CD14-positive monocyte (primary cell): Measurements from ENCODE around the gene LHPP. TPM values are rescaled to one million over a fixed set of nuclear protein-coding genes. Genes with fewer than 3 reads are reported as not detected.
A peak's percentile ranks its signal among the peaks of the same experiment; 100 is the strongest.

Experiments
- DNase-seq, 3 donors: peaks; one replicate each; pipeline ENCODE4 v3.0.0-alpha.2; 2011 to 2022
- H2AFZ ChIP-seq: 2 replicates; pipeline ENCODE4 v1.6.0; 2012; ENCODE audit warnings: mild to moderate bottlenecking, low read depth, low read length, inconsistent platforms; ENCODE audit not compliant: insufficient read depth, poor library complexity, severe bottlenecking
- H3K27ac ChIP-seq, 2 donors: 1 replicate in 1 of 2; 2 replicates in 1 of 2; pipeline ENCODE4 v1.5.1; 2012 to 2013; ENCODE audit warnings: low read length in 2 of 2, control low read depth in 1 of 2, inconsistent platforms in 1 of 2, low read depth in 1 of 2, mild to moderate bottlenecking in 1 of 2
- H3K27me3 ChIP-seq, 2 donors: one replicate each; pipeline versions ENCODE4 v1.6.0 to v1.6.1; 2011 to 2013; ENCODE audit warnings: low read length in 2 of 2; ENCODE audit not compliant: control insufficient read depth in 2 of 2, insufficient read depth in 2 of 2
- H3K36me3 ChIP-seq, 2 donors: replicated peaks in 1 of 2; 1 replicate in 1 of 2; 2 replicates in 1 of 2; pipeline versions ENCODE4 v1.5.1 to v1.6.1; 2012 to 2013; ENCODE audit warnings: low read length in 2 of 2, control low read depth in 1 of 2, inconsistent platforms in 1 of 2, mild to moderate bottlenecking in 1 of 2; ENCODE audit not compliant: insufficient read depth in 2 of 2, control insufficient read depth in 1 of 2
- H3K4me1 ChIP-seq, 2 donors: 1 replicate in 1 of 2; 2 replicates in 1 of 2; pipeline versions ENCODE4 v1.5.1 to v1.6.1; 2012 to 2013; ENCODE audit warnings: low read length in 2 of 2, control low read depth in 1 of 2, inconsistent platforms in 1 of 2, mild to moderate bottlenecking in 1 of 2, moderate library complexity in 1 of 2; ENCODE audit not compliant: insufficient read depth in 2 of 2, control insufficient read depth in 1 of 2
- H3K4me2 ChIP-seq: replicated peaks from 2 replicates; pipeline ENCODE3; 2012; ENCODE audit warnings: low read length, moderate library complexity, mild to moderate bottlenecking; ENCODE audit not compliant: poor library complexity, severe bottlenecking; ENCODE audit errors: extremely low read depth
- H3K4me3 ChIP-seq, 3 experiments: fragments of 200-600 bp in 1 of 3; sonication (generic) in 1 of 3; replicated peaks in 1 of 3; 1 replicate in 2 of 3; 2 replicates in 1 of 3; pipeline ENCODE4 v1.5.1; 2011 to 2013; ENCODE audit warnings: low read length in 3 of 3, mild to moderate bottlenecking in 3 of 3, control low read depth in 2 of 3, low read depth in 2 of 3, inconsistent platforms in 1 of 3, moderate library complexity in 1 of 3
- H3K79me2 ChIP-seq: 2 replicates; pipeline ENCODE4 v1.6.0; 2012; ENCODE audit warnings: mild to moderate bottlenecking, control low read depth, inconsistent platforms, low read length, moderate library complexity; ENCODE audit not compliant: insufficient read depth
- H3K9ac ChIP-seq: 2 replicates; pipeline ENCODE4 v1.6.0; 2017; ENCODE audit warnings: low read length, mild to moderate bottlenecking; ENCODE audit not compliant: insufficient read depth, poor library complexity, severe bottlenecking
- H3K9me3 ChIP-seq, 2 donors: replicated peaks in 1 of 2; 1 replicate in 1 of 2; 2 replicates in 1 of 2; pipeline versions ENCODE4 v1.5.1 to v1.6.1; 2012 to 2013; ENCODE audit warnings: low read length in 2 of 2, control low read depth in 1 of 2; ENCODE audit not compliant: control insufficient read depth in 1 of 2, insufficient read depth in 1 of 2
- H4K20me1 ChIP-seq: 2 replicates; pipeline ENCODE4 v1.6.0; 2012; ENCODE audit warnings: mild to moderate bottlenecking, low read length, control low read depth, moderate library complexity; ENCODE audit not compliant: insufficient read depth
- H3K27ac Mint-ChIP-seq, 7 donors: one replicate each; pipeline ENCODE4 v1.8.0; 2020; ENCODE audit warnings: mild to moderate bottlenecking in 7 of 7, mixed read lengths in 7 of 7, moderate library complexity in 6 of 7, inconsistent platforms in 2 of 7
- H3K27me3 Mint-ChIP-seq, 3 donors: one replicate each; pipeline ENCODE4 v1.8.0; 2021 to 2022; ENCODE audit warnings: low read depth in 3 of 3, mild to moderate bottlenecking in 3 of 3, mixed read lengths in 3 of 3, moderate library complexity in 3 of 3, inconsistent platforms in 1 of 3
- H3K36me3 Mint-ChIP-seq, 2 donors: one replicate each; pipeline ENCODE4 v1.8.0; 2020; ENCODE audit warnings: mixed read lengths in 2 of 2, inconsistent platforms in 1 of 2, mild to moderate bottlenecking in 1 of 2
- H3K4me1 Mint-ChIP-seq: one replicate; pipeline ENCODE4 v1.8.0; 2020; ENCODE audit warnings: mild to moderate bottlenecking, mixed read lengths
- H3K4me3 Mint-ChIP-seq, 2 donors: one replicate each; pipeline ENCODE4 v1.8.0; 2020; ENCODE audit warnings: mild to moderate bottlenecking in 2 of 2, mixed read lengths in 2 of 2, moderate library complexity in 1 of 2
- H3K9me3 Mint-ChIP-seq, 7 donors: one replicate each; pipeline ENCODE4 v1.8.0; 2020 to 2022; ENCODE audit warnings: mixed read lengths in 7 of 7, mild to moderate bottlenecking in 6 of 7, moderate library complexity in 6 of 7, inconsistent platforms in 2 of 7
- WGBS: methylation state at CpG from one replicate; pipeline ENCODE4 v1.1.5; 2013; ENCODE audit warnings: missing lambda C conversion rate; ENCODE audit not compliant: insufficient coverage; 5-methylcytosine and 5-hydroxymethylcytosine counted together
- intact Hi-C, 2 donors: fragments of 100-400 bp; cut with micrococcal nuclease; formaldehyde crosslinking; loops; one replicate each; pipeline versions ENCODE4 v1.15.0 to v1.15.1; 2023
- polyA plus RNA-seq, 3 donors: library from polyadenylated mRNA; depleted of rRNA in 1 of 3; unstranded in 2 of 3; stranded (reverse) in 1 of 3; fragments of 300-500 nt in 2 of 3; fragments of >200 nt in 1 of 3; fragmentation: Illumina TruSeq in 2 of 3; gene quantifications; 1 replicate in 2 of 3; 2 replicates in 1 of 3; pipeline ENCODE4 v1.2.3, GENCODE V29; 2012 to 2021
- TF ChIP-seq, protein P1 (sequence below): fragments of 200-600 bp; IDR thresholded peaks from one replicate; pipeline ENCODE4 v1.8.0; 2022; ENCODE audit warnings: antibody characterized with exemption, mild to moderate bottlenecking

Gene LHPP
- polyA plus RNA-seq, 3 donors, result 15.2 to 20.6 (median 19.5) TPM

DNA sequence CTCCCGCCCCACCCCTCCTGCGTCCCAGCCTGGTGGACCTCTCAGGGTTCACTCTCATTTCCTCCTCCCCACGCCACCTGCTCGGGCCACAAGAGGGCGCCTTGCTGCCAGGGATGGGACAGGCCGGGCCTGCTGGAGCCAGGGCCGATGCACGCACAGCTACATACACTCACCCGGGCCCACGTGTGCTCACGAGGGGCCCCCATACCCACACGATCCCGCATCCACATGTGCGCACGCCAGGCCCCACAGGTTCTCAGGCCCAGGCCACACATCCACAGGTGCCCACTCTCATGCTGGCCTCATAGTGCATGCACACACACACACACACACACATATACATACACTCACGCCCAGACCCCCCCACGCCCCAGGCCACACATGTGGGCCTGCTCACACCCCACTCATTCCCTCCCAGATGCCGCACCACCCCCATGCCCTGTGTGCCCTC, 68.6 kb downstream of the LHPP start:
- DNase-seq, result peak; percentile 74 to 85 (median 76)
- H3K27ac Mint-ChIP-seq, result peak overlapping the region in 1 of 7 donors; percentile 66
- Histone ChIP-seq H4K20me1 (no peaks in the 10 kb centered on the region), H3K79me2 (no peaks in the 10 kb centered on the region), H2AFZ (no peak overlapping the region), H3K9ac (no peak overlapping the region), H3K4me1 (peaks cover 13 to 22% of the 10 kb centered on the region in 2 donors), H3K27me3 (no peaks in the 10 kb centered on the region), H3K9me3 (no peaks in the 10 kb centered on the region), H3K4me2 (no peak overlapping the region), H3K4me3 (no peak overlapping the region), H3K36me3 (no peaks in the 10 kb centered on the region), H3K27ac (no peak overlapping the region)
- 12% methylated on average over 18 of the region's 18 CpGs for WGBS
- H3K36me3 Mint-ChIP-seq, result peaks cover 0 to 2% of the 10 kb centered on the region in 2 donors
- TF ChIP-seq, protein P1, sequence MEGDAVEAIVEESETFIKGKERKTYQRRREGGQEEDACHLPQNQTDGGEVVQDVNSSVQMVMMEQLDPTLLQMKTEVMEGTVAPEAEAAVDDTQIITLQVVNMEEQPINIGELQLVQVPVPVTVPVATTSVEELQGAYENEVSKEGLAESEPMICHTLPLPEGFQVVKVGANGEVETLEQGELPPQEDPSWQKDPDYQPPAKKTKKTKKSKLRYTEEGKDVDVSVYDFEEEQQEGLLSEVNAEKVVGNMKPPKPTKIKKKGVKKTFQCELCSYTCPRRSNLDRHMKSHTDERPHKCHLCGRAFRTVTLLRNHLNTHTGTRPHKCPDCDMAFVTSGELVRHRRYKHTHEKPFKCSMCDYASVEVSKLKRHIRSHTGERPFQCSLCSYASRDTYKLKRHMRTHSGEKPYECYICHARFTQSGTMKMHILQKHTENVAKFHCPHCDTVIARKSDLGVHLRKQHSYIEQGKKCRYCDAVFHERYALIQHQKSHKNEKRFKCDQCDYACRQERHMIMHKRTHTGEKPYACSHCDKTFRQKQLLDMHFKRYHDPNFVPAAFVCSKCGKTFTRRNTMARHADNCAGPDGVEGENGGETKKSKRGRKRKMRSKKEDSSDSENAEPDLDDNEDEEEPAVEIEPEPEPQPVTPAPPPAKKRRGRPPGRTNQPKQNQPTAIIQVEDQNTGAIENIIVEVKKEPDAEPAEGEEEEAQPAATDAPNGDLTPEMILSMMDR, result peak; percentile 83
- H3K4me1 Mint-ChIP-seq, result peaks cover 20% of the 10 kb centered on the region
- H3K4me3 Mint-ChIP-seq, result no peak overlapping the region
- H3K27me3 Mint-ChIP-seq, result peaks cover 2 to 3% (median 3%) of the 10 kb centered on the region in 3 donors
- peaks cover 0 to 2% (median 0%) of the 10 kb centered on the region in 7 donors for H3K9me3 Mint-ChIP-seq
- intact Hi-C loops, result loop anchor here (2.0 to 10.0 kb wide), 4 partner anchors 95 to 297 kb away; partner anchors contain the start of gene FAM53B (in 2 of the 2)

DNA sequence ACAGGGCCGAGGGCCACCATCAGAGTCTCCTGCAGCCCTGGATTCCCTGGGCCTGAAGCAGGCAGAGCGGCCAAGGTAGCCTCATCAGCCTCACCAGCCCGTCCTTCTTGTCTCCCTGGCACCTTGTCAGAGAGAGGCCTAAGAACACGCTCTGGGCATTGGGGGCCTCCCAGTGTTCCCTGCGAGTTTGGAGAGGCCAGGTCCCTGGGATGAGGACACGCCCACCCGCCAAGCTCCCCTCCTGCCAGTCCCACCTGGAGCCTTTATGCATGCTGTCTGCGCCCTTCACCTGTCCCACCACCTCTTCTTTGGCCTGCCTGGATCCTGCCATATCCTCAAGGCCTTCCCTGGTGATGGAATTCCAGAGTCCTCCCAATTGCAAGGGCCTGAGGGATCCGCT, 69.2 kb downstream of the LHPP start:
- no peak overlapping the region for H3K4me3 ChIP-seq
- no peak overlapping the region for H3K4me3 Mint-ChIP-seq
- no peaks in the 10 kb centered on the region for H3K27me3 ChIP-seq
- no peak overlapping the region for H3K9ac ChIP-seq
- H3K27me3 Mint-ChIP-seq, result peaks cover 2 to 3% (median 3%) of the 10 kb centered on the region in 3 donors
- no peaks in the 10 kb centered on the region for H4K20me1 ChIP-seq
- H3K27ac Mint-ChIP-seq, result no peak overlapping the region
- H3K4me2 ChIP-seq, result no peak overlapping the region
- WGBS, result 94% methylated on average over 8 of the region's 9 CpGs
- no peaks in the 10 kb centered on the region for H3K9me3 ChIP-seq
- no peak for DNase-seq
- TF ChIP-seq, protein P1, result no peak
- no peaks in the 10 kb centered on the region for H3K79me2 ChIP-seq
- H3K36me3 Mint-ChIP-seq, result peaks cover 0 to 2% of the 10 kb centered on the region in 2 donors
- H3K4me1 Mint-ChIP-seq, result peaks cover 25% of the 10 kb centered on the region
- peaks cover 19 to 28% of the 10 kb centered on the region in 2 donors for H3K4me1 ChIP-seq
- intact Hi-C loops, result loop anchor here (2.0 to 10.0 kb wide), 4 partner anchors 94 to 296 kb away; partner anchors contain the start of gene FAM53B (in 2 of the 2)
- no peak overlapping the region for H3K27ac ChIP-seq
- H3K36me3 ChIP-seq, result no peaks in the 10 kb centered on the region
- H2AFZ ChIP-seq, result no peak overlapping the region
- peaks cover 0 to 2% (median 0%) of the 10 kb centered on the region in 7 donors for H3K9me3 Mint-ChIP-seq
